ENCODE measurements around the gene COL23A1. TPM values are rescaled to one million over a fixed set of nuclear protein-coding genes. Genes with fewer than 3 reads are reported as not detected.

The COL23A1 gene
- total RNA-seq, 1 donor from 2014 or later = 75.2 TPM

DNA sequence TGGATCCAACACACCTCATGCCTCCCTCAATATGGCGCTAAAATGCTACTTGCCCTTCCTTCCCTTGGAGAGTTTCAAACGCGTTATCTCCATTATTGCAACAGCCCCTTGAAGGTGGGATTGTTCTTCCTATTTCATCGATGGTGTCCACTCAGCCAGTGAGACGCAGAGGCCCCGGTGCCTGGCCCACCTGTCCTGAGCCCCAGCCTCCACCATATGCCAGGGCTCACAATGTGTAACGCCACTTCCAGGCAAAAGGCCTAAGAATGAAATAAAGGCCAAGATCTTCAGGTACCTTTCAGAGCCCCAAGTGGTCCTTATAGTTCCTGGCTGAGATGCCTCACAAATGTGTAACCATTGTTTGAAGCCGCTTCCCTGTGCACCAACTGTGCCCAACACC is 186.8 kb downstream of the COL23A1 start:
- no peak for TF ChIP-seq CTCF (IDR thresholded peaks at IDR 0.05; ENCODE audit: unreplicated experiment)
- DNase-seq (ENCODE audit: low spot score) = no peak
- no peaks in the 10 kb centered on the region for H3K36me3 Mint-ChIP-seq (ENCODE audit: low read depth, unreplicated experiment)
- no peak overlapping the region for H3K27ac Mint-ChIP-seq (ENCODE audit: unreplicated experiment)
- H3K4me1 Mint-ChIP-seq (ENCODE audit: unreplicated experiment) = peaks cover 4% of the 10 kb centered on the region
- no peak overlapping the region for H3K4me3 Mint-ChIP-seq (ENCODE audit: unreplicated experiment)
- H3K9me3 Mint-ChIP-seq (ENCODE audit: unreplicated experiment) = no peaks in the 10 kb centered on the region
- peaks cover 6% of the 10 kb centered on the region for H3K27me3 Mint-ChIP-seq (ENCODE audit: unreplicated experiment)

GRCh38 chr5:178399701-178400095 is 190.5 kb downstream of the COL23A1 start:
- Mint-ChIP-seq H3K36me3 (ENCODE audit: low read depth, unreplicated experiment) (peaks cover 5% of the 10 kb centered on the region), H3K4me1 (ENCODE audit: unreplicated experiment) (peaks cover 6% of the 10 kb centered on the region), H3K27ac (ENCODE audit: unreplicated experiment) (no peak overlapping the region), H3K4me3 (ENCODE audit: unreplicated experiment) (no peak overlapping the region), H3K9me3 (ENCODE audit: unreplicated experiment) (no peaks in the 10 kb centered on the region), H3K27me3 (ENCODE audit: unreplicated experiment) (peaks cover 11% of the 10 kb centered on the region)
- no peak for DNase-seq (ENCODE audit: low spot score)
- TF ChIP-seq CTCF (IDR thresholded peaks at IDR 0.05; ENCODE audit: unreplicated experiment) = no peak

- Mint-ChIP-seq H3K27me3 (ENCODE audit: unreplicated experiment) (peaks cover 11% of the 10 kb centered on the region), H3K36me3 (ENCODE audit: low read depth, unreplicated experiment) (peaks cover 5% of the 10 kb centered on the region), H3K27ac (ENCODE audit: unreplicated experiment) (no peak overlapping the region), H3K9me3 (ENCODE audit: unreplicated experiment) (no peaks in the 10 kb centered on the region), H3K4me1 (ENCODE audit: unreplicated experiment) (peaks cover 6% of the 10 kb centered on the region), H3K4me3 (ENCODE audit: unreplicated experiment) (no peak overlapping the region)
- DNase-seq (ENCODE audit: low spot score) = no peak
- TF ChIP-seq CTCF (IDR thresholded peaks at IDR 0.05; ENCODE audit: unreplicated experiment) = no peak
Observed at GRCh38 chr5:178398901-178399700, 191.1 kb downstream of the COL23A1 start.

DNA sequence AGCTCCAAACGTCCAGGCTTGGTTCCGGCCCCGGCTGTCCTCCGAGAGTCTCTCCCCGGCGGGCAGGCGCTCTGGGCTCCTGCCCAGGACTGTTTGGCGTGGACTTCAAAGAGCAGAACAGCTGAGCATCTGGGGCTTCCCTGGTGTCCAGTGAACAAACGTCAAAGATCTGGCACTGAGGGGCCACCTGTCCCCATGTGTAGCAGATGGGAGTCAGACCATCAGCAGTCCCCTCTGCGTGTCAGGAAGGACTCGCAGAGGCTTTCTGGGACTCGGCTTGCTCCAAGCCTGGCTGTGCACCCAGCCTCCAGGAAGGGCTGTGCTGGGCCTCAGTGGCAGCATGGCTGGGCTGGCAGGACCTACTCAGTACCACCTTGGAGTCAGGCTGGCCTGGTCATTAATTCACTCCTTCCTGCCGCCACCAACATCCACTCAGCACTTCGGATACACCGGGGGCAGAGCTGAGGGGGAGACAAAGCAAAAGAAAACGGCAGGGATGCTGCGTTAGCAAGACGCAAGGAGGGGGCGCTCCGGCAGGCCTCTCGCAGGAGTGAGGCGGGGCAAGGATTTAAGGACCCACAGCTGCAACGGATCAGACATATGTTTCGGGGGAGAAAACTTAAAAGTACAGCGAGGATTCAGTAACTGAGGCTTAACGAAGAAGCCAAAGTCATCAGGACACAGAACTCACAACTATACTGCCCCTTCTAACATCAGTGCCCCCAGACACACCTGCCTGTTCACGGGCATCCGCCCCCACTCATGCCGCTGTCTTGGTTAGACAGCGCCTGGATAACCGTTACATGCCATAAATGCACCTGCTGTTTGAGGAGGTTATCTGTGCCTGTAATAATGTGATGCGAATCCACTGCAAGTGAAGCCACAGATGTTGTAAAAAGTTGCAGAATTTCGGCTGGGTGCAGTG is 193.1 kb downstream of the COL23A1 start:
- DNase-seq (ENCODE audit: low spot score) = no peak
- peaks cover 5% of the 10 kb centered on the region for H3K36me3 Mint-ChIP-seq (ENCODE audit: low read depth, unreplicated experiment)
- no peaks in the 10 kb centered on the region for H3K9me3 Mint-ChIP-seq (ENCODE audit: unreplicated experiment)
- TF ChIP-seq CTCF (IDR thresholded peaks at IDR 0.05; ENCODE audit: unreplicated experiment) = no peak
- no peak overlapping the region for H3K27ac Mint-ChIP-seq (ENCODE audit: unreplicated experiment)
- no peak overlapping the region for H3K4me3 Mint-ChIP-seq (ENCODE audit: unreplicated experiment)
- peaks cover 16% of the 10 kb centered on the region for H3K4me1 Mint-ChIP-seq (ENCODE audit: unreplicated experiment)
- peaks cover 11% of the 10 kb centered on the region for H3K27me3 Mint-ChIP-seq (ENCODE audit: unreplicated experiment)
